B cell (primary cell): ENCODE data around the gene PAM. TPM values are rescaled to one million over a fixed set of nuclear protein-coding genes. Genes with fewer than 3 reads are reported as not detected.

Experiments used
- ATAC-seq: fragments of 200-7000 bp; cut with Tn5 transposase; one replicate; pipeline ENCODE4 v1.10.0; 2021; ENCODE audit warnings: low read depth, mild to moderate bottlenecking, moderate number of reproducible peaks, moderate library complexity
- CTCF ChIA-PET: fragments of 350-600 bp; sonication (Branson Sonifier 250); formaldehyde crosslinking; loops from one replicate; lab custom pipeline; 2021; ENCODE audit warnings: antibody characterized with exemption, inconsistent platforms; lab: Charles Lee
- POLR2A ChIA-PET: fragments of 350-600 bp; sonication (Branson Sonifier 250); formaldehyde crosslinking; loops from one replicate; lab custom pipeline; 2021; ENCODE audit warnings: antibody characterized with exemption; lab: Charles Lee
- DNase-seq: peaks from one replicate; pipeline ENCODE4 v3.0.0; 2013
- H2AFZ ChIP-seq: 2 replicates; pipeline ENCODE4 v1.6.1; 2012; ENCODE audit warnings: mild to moderate bottlenecking, low read depth, low read length; ENCODE audit not compliant: insufficient read depth, poor library complexity, severe bottlenecking
- H3K27ac ChIP-seq, 2 donors: 1 replicate in 1 of 2; 2 replicates in 1 of 2; pipeline ENCODE4 v1.5.1; 2012 to 2013; ENCODE audit warnings: low read length in 2 of 2, mild to moderate bottlenecking in 2 of 2, moderate library complexity in 1 of 2
- H3K27me3 ChIP-seq, 4 experiments: fragments of 200-600 bp in 1 of 4; sonication (generic) in 1 of 4; replicated peaks in 1 of 4; 1 replicate in 2 of 4; 2 replicates in 2 of 4; pipeline versions ENCODE4 v1.6.1 to v1.7.0; 2013 to 2016; ENCODE audit warnings: low read length in 3 of 4, mild to moderate bottlenecking in 2 of 4, mixed read lengths in 1 of 4, moderate library complexity in 1 of 4; ENCODE audit not compliant: insufficient read depth in 4 of 4, control insufficient read depth in 3 of 4; ENCODE audit errors: control extremely low read depth in 1 of 4
- H3K36me3 ChIP-seq, 2 experiments: replicated peaks in 1 of 2; 1 replicate in 1 of 2; 2 replicates in 1 of 2; pipeline versions ENCODE4 v1.6.1 to v1.7.1; 2013; ENCODE audit warnings: low read length in 1 of 2; ENCODE audit not compliant: insufficient read depth in 2 of 2, control insufficient read depth in 1 of 2; ENCODE audit errors: control extremely low read depth in 1 of 2, extremely low read depth in 1 of 2
- H3K4me1 ChIP-seq, 2 donors: fragments of 200-600 bp in 1 of 2; sonication (generic) in 1 of 2; 1 replicate in 1 of 2; 2 replicates in 1 of 2; pipeline versions ENCODE4 v1.5.1 to v1.6.1; 2013 to 2017; ENCODE audit warnings: low read length in 2 of 2; ENCODE audit not compliant: control insufficient read depth in 2 of 2, insufficient read depth in 2 of 2
- H3K4me2 ChIP-seq: replicated peaks from 2 replicates; pipeline ENCODE3; 2012; ENCODE audit warnings: mild to moderate bottlenecking, low read depth, low read length; ENCODE audit not compliant: poor library complexity, severe bottlenecking
- H3K4me3 ChIP-seq, 5 experiments: fragments of 200-600 bp in 1 of 5; sonication (generic) in 1 of 5; 1 replicate in 3 of 5; 2 replicates in 2 of 5; pipeline versions ENCODE4 v1.5.1 to v1.7.0; 2011 to 2016; ENCODE audit warnings: low read length in 4 of 5, mild to moderate bottlenecking in 4 of 5, low read depth in 2 of 5, control low read depth in 1 of 5, moderate library complexity in 1 of 5; ENCODE audit not compliant: insufficient read depth in 1 of 5; ENCODE audit errors: control extremely low read depth in 1 of 5, extremely low read depth in 1 of 5
- H3K79me2 ChIP-seq: fragments of 200-600 bp; sonication (generic); one replicate; pipeline ENCODE4 v1.6.0; 2016; ENCODE audit warnings: low read length; ENCODE audit not compliant: control insufficient read depth, insufficient read depth
- H3K9ac ChIP-seq: fragments of 200-600 bp; sonication (generic); 2 replicates; pipeline ENCODE4 v1.6.1; 2017; ENCODE audit warnings: mild to moderate bottlenecking, low read length, moderate library complexity
- H3K9me3 ChIP-seq, 3 donors: one replicate each; pipeline versions ENCODE4 v1.6.1 to v1.7.1; 2013; ENCODE audit warnings: low read length in 2 of 3; ENCODE audit not compliant: control insufficient read depth in 2 of 3, insufficient read depth in 1 of 3; ENCODE audit errors: control extremely low read depth in 1 of 3
- H4K20me1 ChIP-seq: 2 replicates; pipeline ENCODE4 v1.6.0; 2012; ENCODE audit warnings: mild to moderate bottlenecking, low read length; ENCODE audit not compliant: insufficient read depth, control insufficient read depth, poor library complexity, severe bottlenecking
- H3K27ac Mint-ChIP-seq: one replicate; pipeline ENCODE4 v1.8.0; 2021; ENCODE audit warnings: mixed read lengths
- H3K27me3 Mint-ChIP-seq: one replicate; pipeline ENCODE4 v1.8.0; 2021; ENCODE audit warnings: mixed read lengths
- H3K4me1 Mint-ChIP-seq: one replicate; pipeline ENCODE4 v1.8.0; 2021; ENCODE audit warnings: mixed read lengths
- H3K4me3 Mint-ChIP-seq: one replicate; pipeline ENCODE4 v1.8.0; 2021; ENCODE audit warnings: mixed read lengths
- H3K9me3 Mint-ChIP-seq: one replicate; pipeline ENCODE4 v1.8.0; 2022; ENCODE audit warnings: mixed read lengths; ENCODE audit not compliant: insufficient read depth
- EZH2 ChIP-seq: IDR thresholded peaks from 2 replicates; pipeline ENCODE4 v1.6.1; 2012; ENCODE audit warnings: borderline replicate concordance, low read depth, mild to moderate bottlenecking, moderate library complexity, low read length; ENCODE audit not compliant: insufficient read depth, poor library complexity, severe bottlenecking
- WGBS: methylation state at CpG from one replicate; pipeline ENCODE4 v1.1.5; 2013; ENCODE audit warnings: missing lambda C conversion rate; ENCODE audit not compliant: insufficient coverage; 5-methylcytosine and 5-hydroxymethylcytosine counted together
- intact Hi-C: fragments of 100-400 bp; cut with micrococcal nuclease; formaldehyde crosslinking; loops from one replicate; pipeline ENCODE4 v1.10.0; 2022
- polyA plus RNA-seq: library from polyadenylated mRNA; depleted of rRNA; stranded (reverse); fragments of >200 nt; gene quantifications from 2 replicates; pipeline ENCODE4 v1.2.3, GENCODE V29; 2012
- total RNA-seq, 2 donors: library from RNA; stranded (reverse); fragments of 120-200 nt in 1 of 2; gene quantifications; 1 replicate in 1 of 2; 2 replicates in 1 of 2; pipeline versions ENCODE4 v1.2.3 to v1.2.4, GENCODE V29; 2013 to 2022
- TF ChIP-seq, protein P1 (sequence below): fragments of 200-600 bp; IDR thresholded peaks from one replicate; pipeline ENCODE4 v1.8.0; 2022; ENCODE audit warnings: antibody characterized with exemption, mild to moderate bottlenecking

PAM gene
- total and polyA plus RNA-seq, 2 donors (not counting 1 experiment from before 2014, with no cell fraction given) = 1.00 to 34.8 TPM

DNA sequence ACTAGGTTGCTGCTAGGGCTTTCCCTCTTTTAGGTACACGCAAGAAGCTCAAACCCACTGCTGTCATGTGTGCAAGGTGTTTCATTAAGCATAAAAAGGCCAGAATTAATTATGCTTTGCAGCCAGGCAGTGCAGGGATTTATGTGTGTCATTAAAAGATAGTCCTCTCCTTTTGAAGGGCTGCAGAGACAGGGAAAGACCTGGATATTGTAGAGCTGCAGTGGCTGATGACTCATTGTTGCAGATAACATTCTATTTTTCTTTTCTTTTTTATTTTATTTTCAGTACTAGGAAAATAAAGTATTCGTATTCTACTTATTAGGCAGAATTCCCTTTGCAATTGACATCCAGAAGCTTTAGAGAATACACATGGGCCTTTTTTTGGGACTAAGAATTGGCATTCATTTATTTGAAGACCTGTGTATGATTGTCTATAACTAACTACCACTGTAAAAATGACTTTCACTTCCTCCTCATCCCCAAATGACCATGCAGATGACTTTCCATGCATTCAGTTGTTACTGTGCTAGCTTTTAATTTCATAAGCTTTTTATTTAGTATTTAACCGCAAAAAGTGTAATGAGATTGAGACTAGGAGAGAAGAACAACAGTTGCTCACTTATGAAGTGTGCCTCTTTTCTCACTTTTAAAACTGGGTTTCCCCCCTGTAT, 113.0 kb downstream of the PAM start:
- peaks cover 0 to 24% (median 22%) of the 10 kb centered on the region in 4 experiments for H3K27me3 ChIP-seq
- Mint-ChIP-seq H3K4me3 (no peak overlapping the region), H3K27me3 (peaks cover 24% of the 10 kb centered on the region), H3K4me1 (peaks cover 15% of the 10 kb centered on the region), H3K9me3 (no peaks in the 10 kb centered on the region), H3K27ac (no peak overlapping the region)
- ATAC-seq = no peak
- H3K36me3 ChIP-seq = no peaks in the 10 kb centered on the region
- CTCF ChIA-PET = no interaction called here
- no CpG with 5 or more reads among the region's 3 CpGs for WGBS
- POLR2A ChIA-PET = no interaction called here
- no peaks in the 10 kb centered on the region for H3K79me2 ChIP-seq
- H2AFZ ChIP-seq = no peak overlapping the region
- no peak for DNase-seq
- intact Hi-C loops = no loop called here
- TF ChIP-seq, protein P1, sequence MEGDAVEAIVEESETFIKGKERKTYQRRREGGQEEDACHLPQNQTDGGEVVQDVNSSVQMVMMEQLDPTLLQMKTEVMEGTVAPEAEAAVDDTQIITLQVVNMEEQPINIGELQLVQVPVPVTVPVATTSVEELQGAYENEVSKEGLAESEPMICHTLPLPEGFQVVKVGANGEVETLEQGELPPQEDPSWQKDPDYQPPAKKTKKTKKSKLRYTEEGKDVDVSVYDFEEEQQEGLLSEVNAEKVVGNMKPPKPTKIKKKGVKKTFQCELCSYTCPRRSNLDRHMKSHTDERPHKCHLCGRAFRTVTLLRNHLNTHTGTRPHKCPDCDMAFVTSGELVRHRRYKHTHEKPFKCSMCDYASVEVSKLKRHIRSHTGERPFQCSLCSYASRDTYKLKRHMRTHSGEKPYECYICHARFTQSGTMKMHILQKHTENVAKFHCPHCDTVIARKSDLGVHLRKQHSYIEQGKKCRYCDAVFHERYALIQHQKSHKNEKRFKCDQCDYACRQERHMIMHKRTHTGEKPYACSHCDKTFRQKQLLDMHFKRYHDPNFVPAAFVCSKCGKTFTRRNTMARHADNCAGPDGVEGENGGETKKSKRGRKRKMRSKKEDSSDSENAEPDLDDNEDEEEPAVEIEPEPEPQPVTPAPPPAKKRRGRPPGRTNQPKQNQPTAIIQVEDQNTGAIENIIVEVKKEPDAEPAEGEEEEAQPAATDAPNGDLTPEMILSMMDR = no peak
- no peak for TF ChIP-seq EZH2
- H3K4me2 ChIP-seq = no peak overlapping the region
- H4K20me1 ChIP-seq = no peaks in the 10 kb centered on the region
- H3K9me3 ChIP-seq = no peaks in the 10 kb centered on the region
- no peak overlapping the region for H3K9ac ChIP-seq
- H3K4me1 ChIP-seq = peaks cover 11 to 15% of the 10 kb centered on the region in 2 donors
- H3K4me3 ChIP-seq = no peak overlapping the region
- no peak overlapping the region for H3K27ac ChIP-seq

DNA sequence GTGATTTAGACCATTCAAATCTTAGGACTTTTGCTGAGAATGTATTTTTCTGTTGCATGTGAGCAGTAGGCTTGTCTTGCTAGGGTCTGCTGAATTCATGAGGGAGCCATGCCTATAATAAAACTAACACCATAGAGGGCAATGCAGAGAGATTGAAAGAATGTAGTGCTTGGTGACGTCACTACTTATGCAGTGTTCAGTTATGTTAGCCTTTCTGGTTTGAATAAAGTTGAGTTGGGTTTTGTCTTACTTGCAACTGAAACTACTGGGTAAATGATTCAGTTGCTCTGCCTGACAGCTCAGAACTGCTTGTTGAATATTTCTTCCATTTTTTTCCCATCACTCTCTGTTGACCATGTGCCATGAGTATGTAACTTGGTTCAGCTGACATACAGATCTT, 114.1 kb downstream of the PAM start:
- H3K27me3 Mint-ChIP-seq = peaks cover 24% of the 10 kb centered on the region
- Histone ChIP-seq H3K4me1 (peaks cover 11 to 15% of the 10 kb centered on the region in 2 donors), H3K27me3 (peaks cover 0 to 24% (median 22%) of the 10 kb centered on the region in 4 experiments), H3K4me2 (no peak overlapping the region), H3K9me3 (no peaks in the 10 kb centered on the region), H3K27ac (no peak overlapping the region), H2AFZ (no peak overlapping the region), H3K4me3 (no peak overlapping the region), H3K79me2 (no peaks in the 10 kb centered on the region), H3K9ac (no peak overlapping the region), H3K36me3 (no peaks in the 10 kb centered on the region), H4K20me1 (no peaks in the 10 kb centered on the region)
- WGBS = no CpG with 5 or more reads among the region's 1 CpG
- peaks cover 15% of the 10 kb centered on the region for H3K4me1 Mint-ChIP-seq
- H3K4me3 Mint-ChIP-seq = no peak overlapping the region
- no peak overlapping the region for H3K27ac Mint-ChIP-seq
- DNase-seq (no peak), ATAC-seq (no peak)
- TF ChIP-seq, protein P1 = no peak
- no peak for TF ChIP-seq EZH2
- ChIA-PET CTCF (no interaction called here), POLR2A (no interaction called here)
- no peaks in the 10 kb centered on the region for H3K9me3 Mint-ChIP-seq
- intact Hi-C loops = no loop called here
